SW480 (cell line): ENCODE results near the gene SHKBP1.
"Not testable (repeated sequence)": the region's sequence is repeated elsewhere in the genome, so short reads cannot be mapped to it uniquely, and the experiment has no call there.

Source experiments
- DNase-seq: peaks from one replicate; pipeline ENCODE4 v3.0.0-alpha.2; 2016; ENCODE audit warnings: low spot score

SHKBP1 gene

DNA sequence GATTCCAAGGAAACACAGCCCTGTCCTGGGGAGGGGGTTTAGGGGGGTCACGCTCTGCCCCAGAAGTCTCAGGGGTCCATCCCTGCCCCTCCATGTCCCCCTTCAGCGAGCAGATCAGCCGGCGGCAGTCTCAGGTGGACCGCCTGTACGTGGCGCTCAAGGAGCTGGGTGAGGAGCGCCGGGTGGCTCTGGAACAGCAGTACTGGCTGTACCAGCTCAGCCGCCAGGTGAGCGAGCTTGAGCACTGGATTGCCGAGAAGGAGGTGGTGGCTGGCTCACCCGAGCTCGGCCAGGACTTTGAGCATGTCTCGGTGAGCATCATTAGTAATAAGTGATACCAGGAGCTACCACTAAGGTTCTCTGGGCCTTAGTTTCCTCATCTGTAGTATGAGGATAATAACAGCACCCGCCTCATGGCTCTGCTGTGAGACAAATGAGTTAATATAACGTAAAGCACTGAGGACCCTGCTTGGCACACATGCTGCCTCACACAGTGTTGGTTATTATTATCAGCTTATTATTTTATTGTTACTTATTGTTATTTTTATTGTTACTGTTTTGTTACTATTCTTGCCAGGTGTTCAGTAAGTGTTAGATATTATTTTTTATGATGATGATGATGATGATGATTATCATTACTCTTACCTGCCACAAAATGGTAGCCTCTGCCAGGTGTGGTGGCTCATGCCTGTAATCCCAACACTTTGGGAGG, 20.5 kb upstream of the SHKBP1 start:
- DNase-seq, result no peak

DNA sequence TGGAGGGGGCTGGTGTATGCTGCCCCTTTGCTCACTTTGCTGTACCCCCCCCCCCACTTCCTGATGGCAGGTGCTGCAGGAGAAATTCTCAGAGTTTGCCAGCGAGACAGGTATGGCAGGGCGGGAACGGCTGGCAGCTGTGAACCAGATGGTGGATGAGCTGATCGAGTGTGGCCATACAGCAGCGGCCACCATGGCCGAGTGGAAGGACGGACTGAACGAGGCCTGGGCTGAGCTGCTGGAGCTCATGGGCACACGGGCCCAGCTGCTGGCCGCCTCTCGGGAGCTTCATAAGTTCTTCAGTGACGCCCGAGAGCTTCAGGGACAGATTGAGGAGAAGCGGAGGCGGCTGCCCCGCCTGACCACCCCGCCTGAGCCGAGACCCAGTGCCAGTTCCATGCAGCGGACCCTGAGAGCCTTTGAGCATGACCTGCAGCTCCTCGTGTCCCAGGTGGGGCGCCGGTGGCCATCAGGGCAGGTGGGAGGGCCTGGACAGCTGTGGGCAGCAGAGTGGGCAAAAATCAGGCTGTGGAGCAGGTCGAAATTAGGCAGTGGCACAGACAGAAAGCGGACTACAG, 19.6 kb upstream of the SHKBP1 start:
- no peak for DNase-seq

DNA sequence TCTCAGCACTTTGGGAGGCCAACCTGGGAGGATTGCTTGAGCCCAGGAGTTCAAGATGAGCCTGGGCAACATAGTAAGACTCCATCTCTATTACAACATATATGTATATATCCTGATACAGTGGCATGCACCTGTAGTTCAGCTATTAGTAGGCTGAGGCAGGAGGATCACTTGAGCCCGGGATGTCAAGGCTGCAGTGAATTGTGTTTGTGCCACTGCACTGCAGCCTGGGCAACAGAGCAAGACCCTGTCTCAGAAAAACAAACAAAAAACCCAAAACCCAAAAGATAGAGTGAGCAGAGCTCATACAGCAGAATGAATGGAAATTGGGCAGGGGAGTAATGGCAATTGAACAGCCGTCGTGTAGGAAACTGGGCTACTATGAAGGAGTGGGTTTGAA, 17.3 kb upstream of the SHKBP1 start:
- DNase-seq, result no peak

DNA sequence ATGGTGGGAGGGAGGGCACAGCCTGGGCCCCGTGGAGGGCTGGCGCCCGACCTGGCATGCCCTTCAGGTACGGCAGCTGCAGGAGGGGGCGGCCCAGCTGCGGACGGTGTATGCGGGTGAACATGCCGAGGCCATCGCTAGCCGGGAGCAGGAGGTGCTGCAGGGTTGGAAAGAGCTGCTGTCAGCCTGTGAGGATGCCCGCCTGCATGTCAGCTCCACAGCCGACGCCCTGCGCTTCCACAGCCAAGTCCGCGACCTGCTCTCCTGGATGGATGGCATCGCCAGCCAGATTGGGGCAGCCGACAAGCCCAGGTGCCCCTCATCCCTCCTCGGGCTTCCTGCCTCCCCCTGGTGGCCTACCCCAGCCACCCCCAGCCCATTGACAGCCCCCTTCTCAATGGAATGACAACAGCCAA, 16.6 kb upstream of the SHKBP1 start:
- no peak for DNase-seq

DNA sequence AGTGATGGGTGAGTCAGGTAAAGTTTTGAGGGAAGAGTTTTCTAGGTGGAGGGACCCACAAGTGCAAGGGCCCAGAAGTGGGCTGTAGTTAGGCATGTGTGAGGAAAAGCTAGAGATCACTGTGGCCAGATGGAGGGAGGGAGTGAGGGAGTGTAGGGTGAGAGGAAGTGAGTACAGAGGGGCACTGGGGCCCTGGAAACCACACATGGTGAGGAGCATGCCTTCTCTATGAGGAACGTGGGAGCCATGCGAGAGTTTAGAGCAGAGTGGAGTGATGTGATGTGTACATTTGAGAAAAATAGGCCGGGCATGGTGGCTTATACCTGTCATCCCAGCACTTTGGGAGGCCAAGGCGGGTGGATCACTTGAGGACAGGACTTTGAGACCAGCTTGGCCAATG, 14.7 kb upstream of the SHKBP1 start:
- DNase-seq, result no peak

DNA sequence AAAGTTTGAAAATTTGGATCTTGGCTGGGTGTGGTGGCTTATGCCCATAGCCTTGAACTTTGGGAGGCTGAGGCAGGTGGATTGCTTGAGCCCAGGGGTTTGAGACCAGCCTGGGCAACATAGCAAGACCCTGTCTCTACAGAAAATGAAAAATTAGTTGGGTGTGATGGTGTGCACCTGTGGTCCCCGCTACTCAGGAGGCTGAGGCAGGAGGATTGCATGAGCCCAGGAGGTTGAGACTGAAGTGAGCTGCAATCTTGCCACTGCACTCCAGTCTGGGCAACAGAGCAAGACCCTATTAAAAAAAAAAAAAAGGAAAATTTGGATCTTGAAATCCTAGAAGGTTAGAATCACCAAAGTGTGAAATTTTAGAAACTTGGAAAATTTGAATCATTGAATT, 12.1 kb upstream of the SHKBP1 start:
- not testable (repeated sequence) for DNase-seq

DNA sequence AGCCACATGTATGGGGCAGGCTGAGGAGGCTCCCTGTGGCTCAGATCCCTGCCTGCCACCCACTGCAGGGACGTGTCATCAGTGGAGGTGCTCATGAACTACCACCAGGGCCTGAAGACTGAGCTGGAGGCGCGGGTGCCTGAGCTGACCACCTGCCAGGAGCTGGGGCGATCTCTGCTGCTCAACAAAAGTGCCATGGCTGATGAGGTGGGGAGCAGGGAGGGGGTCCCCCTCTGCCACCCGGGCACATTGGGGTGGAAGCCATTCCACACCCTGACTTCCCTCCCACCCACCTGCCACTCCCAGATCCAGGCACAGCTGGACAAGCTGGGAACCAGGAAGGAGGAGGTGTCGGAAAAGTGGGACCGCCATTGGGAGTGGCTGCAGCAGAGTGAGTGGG, 11.3 kb upstream of the SHKBP1 start:
- DNase-seq, result no peak

DNA sequence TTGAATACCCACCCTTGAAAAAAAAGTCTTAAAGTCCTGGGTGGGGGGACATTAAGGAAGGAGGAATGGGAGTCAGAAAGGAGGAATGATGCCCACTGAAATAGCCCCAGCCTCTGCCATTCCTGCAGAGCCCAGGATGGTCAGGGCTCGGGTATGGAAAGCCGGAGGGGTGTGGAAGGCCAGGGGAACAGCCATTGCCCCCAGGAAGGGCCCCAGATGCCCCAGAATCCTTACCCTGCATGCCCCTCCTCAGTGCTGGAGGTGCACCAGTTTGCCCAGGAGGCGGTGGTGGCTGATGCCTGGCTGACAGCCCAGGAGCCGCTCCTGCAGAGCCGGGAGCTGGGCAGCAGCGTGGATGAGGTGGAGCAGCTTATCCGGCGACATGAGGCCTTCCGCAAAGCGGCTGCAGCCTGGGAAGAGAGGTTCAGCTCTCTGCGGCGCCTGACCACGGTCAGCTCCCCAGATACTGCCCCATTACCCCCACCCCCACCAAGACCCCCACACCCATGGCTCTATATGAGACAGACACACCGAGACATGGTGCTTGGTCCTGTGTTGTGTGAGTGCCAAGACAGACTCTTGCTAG, 10.7 kb upstream of the SHKBP1 start:
- DNase-seq, result no peak

DNA sequence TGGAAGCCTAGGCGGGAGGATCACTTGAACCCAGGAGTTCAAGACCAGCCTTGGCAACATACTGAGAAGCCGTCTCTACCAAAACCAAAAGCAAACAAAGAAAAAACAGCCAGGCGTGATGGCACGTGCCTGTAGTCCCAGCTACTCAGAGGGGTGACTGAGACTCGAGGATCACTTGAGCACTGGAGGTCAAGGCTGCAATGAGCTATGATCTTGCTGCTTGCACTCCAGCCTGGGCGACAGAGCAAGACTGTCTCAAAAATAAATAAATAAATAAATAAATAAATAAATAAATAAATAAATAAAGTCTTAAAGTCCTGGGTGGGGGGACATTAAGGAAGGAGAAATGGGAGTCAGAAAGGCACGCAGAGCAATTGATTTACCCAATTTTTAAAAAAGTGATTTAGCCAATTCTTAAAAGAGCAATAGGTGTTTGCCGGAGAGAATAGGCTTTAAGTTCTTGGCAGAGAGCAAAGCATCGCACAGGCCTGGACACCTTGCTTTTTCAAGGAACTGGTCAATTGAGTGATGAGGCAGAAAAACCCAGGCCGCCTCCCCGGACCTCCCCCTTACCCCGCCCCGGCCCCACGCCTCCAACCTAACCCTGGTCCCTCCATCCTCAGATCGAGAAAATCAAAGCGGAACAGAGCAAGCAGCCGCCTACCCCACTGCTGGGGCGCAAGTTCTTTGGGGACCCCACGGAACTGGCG, 9.5 kb upstream of the SHKBP1 start:
- DNase-seq, result no peak

DNA sequence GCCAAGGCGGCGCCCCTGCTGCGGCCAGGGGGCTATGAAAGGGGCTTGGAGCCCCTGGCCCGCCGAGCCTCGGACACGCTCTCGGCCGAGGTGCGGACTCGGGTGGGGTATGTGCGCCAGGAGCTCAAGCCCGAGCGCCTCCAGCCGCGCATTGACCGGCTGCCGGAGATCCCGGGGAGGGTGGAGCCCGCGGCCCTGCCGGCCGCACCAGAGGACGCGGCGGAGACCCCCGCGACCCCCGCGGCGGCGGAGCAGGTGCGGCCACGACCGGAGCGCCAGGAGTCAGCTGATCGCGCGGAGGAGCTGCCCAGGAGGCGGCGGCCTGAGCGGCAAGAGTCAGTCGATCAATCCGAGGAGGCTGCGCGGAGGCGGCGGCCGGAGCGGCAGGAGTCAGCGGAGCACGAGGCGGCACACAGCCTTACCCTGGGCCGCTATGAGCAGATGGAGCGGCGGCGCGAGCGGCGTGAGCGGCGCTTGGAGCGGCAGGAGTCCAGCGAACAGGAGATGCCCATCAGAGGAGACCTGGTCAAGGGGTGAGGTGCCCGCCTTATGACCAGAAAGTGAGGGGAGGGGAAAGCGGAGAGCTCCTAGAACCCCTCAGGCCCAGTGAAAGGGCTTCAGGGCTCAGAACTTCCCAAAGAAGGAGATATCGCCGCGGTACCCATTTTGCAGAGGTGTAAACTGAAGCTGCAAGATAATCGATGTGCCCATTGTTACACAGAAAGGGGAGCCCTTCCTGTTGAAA, 8.8 kb upstream of the SHKBP1 start:
- DNase-seq, result no peak

DNA sequence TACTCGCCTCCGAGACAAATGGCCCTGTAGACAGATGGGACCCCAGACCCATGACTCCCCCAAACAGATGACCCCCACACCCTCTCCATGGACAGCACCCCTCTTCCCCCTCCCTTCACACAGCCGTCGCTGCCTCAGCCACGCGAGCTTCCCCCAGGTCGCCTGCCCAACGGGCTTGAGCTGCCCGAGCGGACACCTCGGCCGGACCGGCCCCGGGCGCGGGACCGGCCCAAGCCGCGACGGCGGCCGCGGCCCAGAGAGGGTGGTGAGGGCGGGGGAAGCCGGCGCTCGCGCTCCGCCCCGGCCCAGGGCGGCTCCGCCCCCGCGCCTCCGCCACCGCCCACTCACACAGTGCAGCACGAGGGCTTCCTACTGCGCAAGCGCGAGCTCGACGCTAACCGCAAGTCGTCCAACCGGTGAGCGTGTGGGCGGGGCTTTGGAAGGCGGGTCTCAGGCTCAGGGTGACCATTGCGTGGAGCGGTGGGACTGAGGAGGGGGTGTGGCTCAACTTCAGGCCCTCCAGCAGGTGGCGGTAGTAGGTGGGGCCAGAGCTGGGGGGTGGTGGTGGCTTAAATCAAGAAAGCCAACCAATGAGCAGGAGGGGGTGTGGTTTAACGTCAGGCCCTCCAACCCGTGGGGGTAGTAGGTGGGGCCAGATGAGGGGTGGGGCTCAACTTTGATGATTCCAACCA, 6.2 kb upstream of the SHKBP1 start:
- peak; percentile 99 for DNase-seq

DNA sequence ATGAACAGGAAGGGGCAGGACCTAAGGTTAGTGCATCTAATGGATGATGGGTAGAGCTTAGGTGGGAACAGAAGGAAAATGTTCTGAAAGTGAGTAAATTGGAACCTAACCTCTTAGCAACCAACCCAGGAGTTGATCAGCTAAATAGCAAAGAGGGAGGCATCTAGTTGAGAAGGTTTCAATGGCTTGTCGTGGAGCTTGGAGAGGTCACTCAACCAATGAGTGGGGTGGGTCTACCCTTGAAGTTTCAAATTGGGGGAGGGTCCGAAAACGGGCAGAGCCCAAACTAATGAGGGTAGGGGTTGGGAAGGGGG, 5.7 kb upstream of the SHKBP1 start:
- DNase-seq, result no peak

DNA sequence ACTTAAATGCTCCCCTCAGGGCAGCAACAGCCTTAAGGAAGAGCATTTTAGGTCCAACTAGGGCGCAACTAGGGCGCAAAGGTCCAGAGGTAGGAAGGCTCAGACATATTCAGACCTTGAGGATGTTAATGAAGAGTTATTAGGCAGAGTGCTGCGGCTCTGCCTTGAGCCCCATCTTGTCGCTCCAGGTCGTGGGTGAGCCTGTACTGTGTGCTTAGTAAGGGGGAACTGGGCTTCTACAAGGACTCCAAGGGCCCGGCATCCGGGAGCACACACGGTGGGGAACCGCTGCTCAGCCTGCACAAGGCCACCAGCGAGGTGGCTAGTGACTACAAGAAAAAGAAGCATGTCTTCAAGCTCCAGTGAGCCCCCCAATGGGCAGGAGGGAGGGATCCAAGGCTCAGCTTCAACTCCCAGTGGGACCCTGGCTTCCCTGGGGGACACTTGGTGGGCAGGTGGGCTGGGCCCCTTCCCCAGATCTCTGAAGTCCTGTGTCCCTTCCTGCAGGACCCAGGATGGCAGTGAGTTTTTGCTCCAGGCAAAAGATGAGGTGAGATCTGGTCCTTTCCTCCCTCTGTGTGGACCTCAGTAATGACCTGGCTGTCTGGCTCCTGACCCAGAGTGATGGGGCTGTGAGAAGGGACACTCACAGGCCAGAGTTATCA, 4.7 kb upstream of the SHKBP1 start:
- DNase-seq, result no peak

DNA sequence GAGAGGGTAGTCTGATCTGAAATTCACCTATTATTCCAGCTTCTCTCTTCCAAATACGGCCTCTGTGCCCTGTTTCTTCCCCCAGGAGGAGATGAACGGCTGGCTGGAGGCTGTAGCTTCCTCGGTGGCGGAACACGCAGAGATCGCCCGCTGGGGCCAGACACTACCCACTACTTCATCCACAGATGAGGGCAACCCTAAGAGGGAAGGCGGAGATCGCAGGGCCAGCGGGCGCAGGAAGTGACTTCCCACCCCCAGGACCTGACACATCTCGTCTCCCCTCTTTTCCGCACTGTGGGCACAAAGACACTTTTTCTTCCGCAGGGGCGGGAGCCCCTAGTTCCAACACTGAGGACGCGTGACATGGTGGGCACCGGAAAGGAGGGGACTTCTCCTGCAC, 1.3 kb upstream of the SHKBP1 start:
- no peak for DNase-seq

DNA sequence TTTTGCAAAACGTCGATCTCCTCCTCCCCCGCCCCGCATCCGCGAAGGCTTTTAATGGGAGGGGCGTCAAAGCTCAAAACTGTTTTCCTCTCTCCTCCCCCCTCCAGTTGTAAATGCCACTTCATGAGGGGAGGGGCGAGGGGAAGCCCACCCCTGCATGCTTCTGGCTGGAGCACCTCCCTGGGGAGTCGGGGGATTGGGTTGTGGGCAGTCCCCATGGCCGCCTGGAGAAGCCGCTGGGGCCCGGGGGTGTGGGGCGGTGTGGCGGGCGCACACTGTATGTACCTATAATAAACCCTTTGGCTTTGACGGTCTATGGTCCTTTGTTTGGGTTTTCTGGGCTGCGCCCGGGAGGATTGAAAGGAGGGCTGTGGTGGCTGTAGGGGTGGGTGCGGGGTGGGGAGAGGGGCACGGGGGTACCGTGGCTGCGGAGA, 505 bp upstream of the SHKBP1 start:
- peak; percentile 50 for DNase-seq

DNA sequence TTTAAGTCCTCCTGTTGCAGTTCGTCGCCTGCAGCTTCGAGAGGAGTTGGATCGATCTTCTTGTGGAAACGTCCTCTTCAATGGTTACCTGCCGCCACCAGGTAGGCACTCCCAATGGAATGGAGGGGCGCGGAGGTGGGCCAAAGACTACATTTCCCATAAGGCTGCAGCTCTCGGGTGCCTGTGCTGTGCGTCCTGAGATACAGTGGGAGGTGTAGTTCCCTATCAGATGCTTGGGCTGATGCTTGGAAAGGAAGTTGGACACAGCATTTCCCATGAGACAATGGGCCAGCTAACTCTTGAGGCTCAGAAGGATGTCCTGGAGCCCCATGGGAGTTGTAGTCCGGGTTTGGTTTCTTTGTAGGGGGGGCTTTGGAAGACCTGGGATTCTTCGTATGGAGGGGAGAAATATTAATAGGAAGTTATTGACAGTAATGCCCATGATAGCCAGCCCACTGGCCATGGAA, 1.8 kb downstream of the SHKBP1 start:
- peak; percentile 58 for DNase-seq

DNA sequence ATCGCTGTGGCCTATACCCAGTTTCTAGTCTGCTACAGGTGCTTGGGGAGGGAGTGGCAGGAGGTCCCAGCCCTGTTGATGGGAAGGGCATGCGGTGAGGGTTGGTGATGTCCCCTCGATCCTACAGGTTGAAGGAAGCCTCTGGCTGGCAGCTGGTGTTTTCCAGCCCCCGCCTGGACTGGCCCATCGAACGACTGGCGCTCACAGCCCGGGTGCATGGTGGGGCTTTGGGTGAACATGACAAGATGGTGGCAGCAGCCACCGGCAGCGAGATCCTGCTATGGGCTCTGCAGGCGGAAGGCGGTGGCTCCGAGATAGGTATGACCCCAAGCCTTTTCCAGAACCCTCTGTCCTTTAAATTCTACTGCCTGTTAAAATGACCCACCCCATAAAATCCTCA, 3.9 kb downstream of the SHKBP1 start:
- DNase-seq, result no peak

DNA sequence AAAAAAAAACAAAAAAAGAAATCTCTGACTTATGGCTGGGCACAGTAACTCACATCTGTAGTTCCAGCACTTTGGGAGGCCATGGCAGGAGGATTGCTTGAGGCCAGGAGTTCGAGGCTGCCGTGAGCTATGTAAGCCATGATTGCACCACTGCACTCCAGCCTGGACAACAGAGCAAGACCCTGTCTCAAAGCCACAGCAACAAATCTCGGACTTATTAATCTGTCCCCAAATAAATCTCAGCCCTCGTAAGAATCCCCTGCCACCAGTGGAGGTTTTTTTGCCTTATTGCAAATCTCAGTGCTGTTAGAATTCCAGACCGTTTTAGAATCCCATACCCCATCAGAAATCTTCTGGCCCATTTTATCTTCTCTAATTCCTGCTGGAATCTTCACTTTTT, 4.9 kb downstream of the SHKBP1 start:
- DNase-seq, result no peak

DNA sequence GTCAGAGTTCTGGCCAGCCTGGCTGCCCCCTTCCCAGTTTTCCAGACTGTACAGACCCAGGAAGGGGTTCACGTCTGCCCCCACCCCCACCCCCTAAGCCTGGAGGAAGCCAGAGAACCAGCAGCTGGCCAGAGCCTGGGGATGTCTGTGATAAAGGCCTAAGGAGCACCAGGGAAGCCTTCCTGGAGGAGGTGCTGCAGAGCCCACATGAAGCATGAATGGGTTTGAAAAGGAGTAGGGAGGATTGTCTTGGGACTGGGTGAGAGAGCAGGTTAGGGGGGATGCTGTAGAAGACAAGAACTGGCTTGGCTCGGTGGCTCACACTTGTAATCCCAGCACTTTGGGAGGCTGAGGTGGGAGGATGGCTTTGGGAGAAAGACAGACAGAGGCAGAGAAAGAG, 5.8 kb downstream of the SHKBP1 start:
- no peak for DNase-seq

DNA sequence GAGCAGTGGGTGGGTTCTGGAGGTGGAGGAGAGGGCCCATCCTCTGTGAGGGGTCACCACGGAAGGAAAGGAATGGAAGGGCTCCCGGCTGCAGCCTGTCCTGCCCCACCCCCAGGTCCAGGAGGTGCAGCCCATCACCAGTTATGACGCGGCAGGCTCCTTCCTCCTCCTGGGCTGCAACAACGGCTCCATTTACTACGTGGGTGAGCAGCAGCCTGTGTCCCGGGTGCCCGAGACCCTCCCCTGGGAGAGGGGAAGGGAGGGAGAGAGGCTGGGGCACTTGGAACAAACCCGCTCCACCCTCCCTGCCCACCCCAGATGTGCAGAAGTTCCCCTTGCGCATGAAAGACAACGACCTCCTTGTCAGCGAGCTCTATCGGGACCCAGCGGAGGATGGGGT, 6.6 kb downstream of the SHKBP1 start:
- no peak for DNase-seq

DNA sequence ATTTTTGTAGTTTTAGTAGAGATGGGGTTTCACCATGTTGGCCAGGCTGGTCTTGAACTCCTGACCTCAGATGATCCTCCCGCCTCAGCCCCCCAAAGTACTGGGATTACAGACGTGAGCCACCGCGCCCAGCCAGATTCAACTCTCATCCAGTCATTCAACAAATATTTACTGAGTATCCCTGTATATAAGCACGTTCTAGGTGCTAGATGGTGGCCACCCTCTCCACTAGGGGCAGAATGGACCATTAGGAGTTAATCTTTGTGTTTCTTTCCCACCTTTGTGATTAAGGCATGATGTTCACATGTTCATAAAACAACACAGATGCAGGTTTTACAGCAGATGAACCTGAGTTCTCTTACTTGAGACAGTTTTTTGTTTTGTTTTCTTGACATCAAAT, 7.3 kb downstream of the SHKBP1 start:
- no peak for DNase-seq
